ENCODE measurements around the gene SPTY2D1.

DNA sequence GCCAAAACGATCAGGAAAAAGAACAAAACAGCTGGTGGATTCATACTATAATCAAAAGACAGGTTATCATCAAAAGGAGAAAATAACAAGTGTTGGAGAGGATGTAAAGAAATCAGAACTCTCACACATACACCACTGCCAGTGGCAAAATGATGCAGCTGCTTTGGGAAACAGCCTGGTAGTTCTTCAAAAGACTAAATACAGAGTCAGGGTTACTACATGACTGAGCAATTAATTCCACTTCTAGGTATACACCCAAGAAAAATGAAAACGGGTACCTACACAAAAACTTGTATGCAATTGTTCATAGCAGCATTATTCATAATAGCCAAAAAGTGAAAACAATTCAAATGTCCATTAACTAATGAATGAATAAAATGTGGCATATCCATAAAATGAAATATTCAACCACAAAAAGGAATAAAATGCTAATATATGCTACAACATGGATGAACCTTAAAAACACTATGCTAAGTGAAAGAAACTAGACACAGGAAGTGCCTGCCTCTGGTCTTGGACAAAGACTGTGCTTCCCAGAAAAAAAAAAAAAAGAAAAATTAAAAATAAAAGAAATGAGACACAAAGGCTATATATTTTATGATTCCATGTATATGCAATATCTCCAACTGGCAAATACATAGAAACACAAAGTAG is 53.9 kb downstream of the SPTY2D1 start:
- no peak for TF ChIP-seq POLR2A (IDR thresholded peaks at IDR 0.05)
- TF ChIP-seq, protein P1, sequence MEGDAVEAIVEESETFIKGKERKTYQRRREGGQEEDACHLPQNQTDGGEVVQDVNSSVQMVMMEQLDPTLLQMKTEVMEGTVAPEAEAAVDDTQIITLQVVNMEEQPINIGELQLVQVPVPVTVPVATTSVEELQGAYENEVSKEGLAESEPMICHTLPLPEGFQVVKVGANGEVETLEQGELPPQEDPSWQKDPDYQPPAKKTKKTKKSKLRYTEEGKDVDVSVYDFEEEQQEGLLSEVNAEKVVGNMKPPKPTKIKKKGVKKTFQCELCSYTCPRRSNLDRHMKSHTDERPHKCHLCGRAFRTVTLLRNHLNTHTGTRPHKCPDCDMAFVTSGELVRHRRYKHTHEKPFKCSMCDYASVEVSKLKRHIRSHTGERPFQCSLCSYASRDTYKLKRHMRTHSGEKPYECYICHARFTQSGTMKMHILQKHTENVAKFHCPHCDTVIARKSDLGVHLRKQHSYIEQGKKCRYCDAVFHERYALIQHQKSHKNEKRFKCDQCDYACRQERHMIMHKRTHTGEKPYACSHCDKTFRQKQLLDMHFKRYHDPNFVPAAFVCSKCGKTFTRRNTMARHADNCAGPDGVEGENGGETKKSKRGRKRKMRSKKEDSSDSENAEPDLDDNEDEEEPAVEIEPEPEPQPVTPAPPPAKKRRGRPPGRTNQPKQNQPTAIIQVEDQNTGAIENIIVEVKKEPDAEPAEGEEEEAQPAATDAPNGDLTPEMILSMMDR (IDR thresholded peaks at IDR 0.05): no peak
